ENCODE results near the gene IGSF23.
"Not testable (repeated sequence)": the region's sequence is repeated elsewhere in the genome, so short reads cannot be mapped to it uniquely, and the experiment has no call there.

The IGSF23 gene

GRCh38 chr19:44620667-44621066 lies 7.3 kb downstream of the IGSF23 start:
- TF ChIP-seq, protein P1, sequence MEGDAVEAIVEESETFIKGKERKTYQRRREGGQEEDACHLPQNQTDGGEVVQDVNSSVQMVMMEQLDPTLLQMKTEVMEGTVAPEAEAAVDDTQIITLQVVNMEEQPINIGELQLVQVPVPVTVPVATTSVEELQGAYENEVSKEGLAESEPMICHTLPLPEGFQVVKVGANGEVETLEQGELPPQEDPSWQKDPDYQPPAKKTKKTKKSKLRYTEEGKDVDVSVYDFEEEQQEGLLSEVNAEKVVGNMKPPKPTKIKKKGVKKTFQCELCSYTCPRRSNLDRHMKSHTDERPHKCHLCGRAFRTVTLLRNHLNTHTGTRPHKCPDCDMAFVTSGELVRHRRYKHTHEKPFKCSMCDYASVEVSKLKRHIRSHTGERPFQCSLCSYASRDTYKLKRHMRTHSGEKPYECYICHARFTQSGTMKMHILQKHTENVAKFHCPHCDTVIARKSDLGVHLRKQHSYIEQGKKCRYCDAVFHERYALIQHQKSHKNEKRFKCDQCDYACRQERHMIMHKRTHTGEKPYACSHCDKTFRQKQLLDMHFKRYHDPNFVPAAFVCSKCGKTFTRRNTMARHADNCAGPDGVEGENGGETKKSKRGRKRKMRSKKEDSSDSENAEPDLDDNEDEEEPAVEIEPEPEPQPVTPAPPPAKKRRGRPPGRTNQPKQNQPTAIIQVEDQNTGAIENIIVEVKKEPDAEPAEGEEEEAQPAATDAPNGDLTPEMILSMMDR (IDR thresholded peaks at IDR 0.05) = no peak
- Mint-ChIP-seq H3K27me3 (ENCODE audit: low read depth, poor library complexity) (no peaks in the 10 kb centered on the region), H3K4me3 (no peak overlapping the region), H3K9me3 (peaks cover 2% of the 10 kb centered on the region), H3K27ac (no peak overlapping the region), H3K36me3 (ENCODE audit: low read depth) (no peaks in the 10 kb centered on the region), H3K4me1 (peaks cover 12% of the 10 kb centered on the region)
- DNase-seq = no peak

DNA sequence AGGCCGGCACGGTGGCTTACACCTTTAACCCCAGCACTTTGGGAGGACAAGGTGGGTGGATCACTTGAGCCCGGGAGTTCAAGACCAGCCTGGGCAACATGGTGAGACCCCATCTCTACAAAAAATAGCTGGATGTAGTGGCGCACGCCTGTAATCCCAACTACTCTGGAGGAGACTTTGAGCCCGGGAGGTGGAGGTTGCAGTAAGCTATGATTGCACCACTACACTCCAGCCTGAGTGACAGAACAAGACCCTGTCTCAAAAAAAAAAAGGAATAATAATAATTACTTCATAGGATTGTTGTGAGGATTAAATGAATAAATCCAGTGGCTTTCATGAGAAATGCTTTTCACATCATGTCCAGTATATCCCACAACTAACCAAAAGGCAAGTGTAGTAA lies 8.0 kb downstream of the IGSF23 start:
- no peak overlapping the region for H3K4me3 Mint-ChIP-seq
- H3K9me3 Mint-ChIP-seq = peaks cover 7% of the 10 kb centered on the region
- peaks cover 12% of the 10 kb centered on the region for H3K4me1 Mint-ChIP-seq
- H3K36me3 Mint-ChIP-seq (ENCODE audit: low read depth) = no peaks in the 10 kb centered on the region
- peaks cover 4% of the 10 kb centered on the region for H3K27me3 Mint-ChIP-seq (ENCODE audit: low read depth, poor library complexity)
- H3K27ac Mint-ChIP-seq = no peak overlapping the region
- TF ChIP-seq, protein P1 (IDR thresholded peaks at IDR 0.05) = no peak
- DNase-seq = no peak

GRCh38 chr19:44623080-44623479 lies 9.7 kb downstream of the IGSF23 start:
- Mint-ChIP-seq H3K27ac (no peak overlapping the region), H3K4me1 (peaks cover 12% of the 10 kb centered on the region), H3K36me3 (ENCODE audit: low read depth) (no peaks in the 10 kb centered on the region), H3K9me3 (peaks cover 7% of the 10 kb centered on the region), H3K4me3 (no peak overlapping the region), H3K27me3 (ENCODE audit: low read depth, poor library complexity) (peaks cover 11% of the 10 kb centered on the region)
- no peak for DNase-seq
- TF ChIP-seq, protein P1 (IDR thresholded peaks at IDR 0.05) = no peak

GRCh38 chr19:44623626-44624025 lies 10.3 kb downstream of the IGSF23 start:
- H3K4me1 Mint-ChIP-seq = peaks cover 12% of the 10 kb centered on the region
- peaks cover 7% of the 10 kb centered on the region for H3K9me3 Mint-ChIP-seq
- H3K4me3 Mint-ChIP-seq = no peak overlapping the region
- peaks cover 11% of the 10 kb centered on the region for H3K27me3 Mint-ChIP-seq (ENCODE audit: low read depth, poor library complexity)
- TF ChIP-seq, protein P1 (IDR thresholded peaks at IDR 0.05) = no peak
- no peaks in the 10 kb centered on the region for H3K36me3 Mint-ChIP-seq (ENCODE audit: low read depth)
- no peak overlapping the region for H3K27ac Mint-ChIP-seq
- DNase-seq = no peak

DNA sequence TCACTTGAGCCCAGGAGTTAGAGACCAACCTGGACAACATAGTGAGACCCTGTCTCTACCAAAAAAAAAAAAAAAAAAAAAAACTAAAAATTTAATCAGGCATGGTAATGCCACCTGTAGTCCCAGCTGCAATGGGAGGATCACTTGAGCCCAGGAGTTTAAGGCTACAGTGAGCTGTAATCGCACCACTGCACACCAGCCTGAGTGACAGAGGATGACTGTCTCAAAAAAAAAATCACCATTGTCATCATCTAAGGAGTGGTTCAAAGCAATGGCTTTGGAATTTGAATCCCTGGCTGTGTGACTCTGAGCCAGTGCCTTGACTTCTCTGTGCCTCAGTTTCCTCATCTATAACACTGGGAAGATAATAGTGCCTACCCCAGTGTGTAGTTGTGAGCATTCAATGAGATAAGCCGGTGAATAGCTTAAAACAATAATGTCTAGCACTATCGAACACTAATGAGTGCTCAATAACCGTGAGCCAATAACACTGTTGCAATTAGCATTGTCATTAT lies 11.5 kb downstream of the IGSF23 start:
- Mint-ChIP-seq H3K27ac (no peak overlapping the region), H3K36me3 (ENCODE audit: low read depth) (no peaks in the 10 kb centered on the region), H3K27me3 (ENCODE audit: low read depth, poor library complexity) (peaks cover 11% of the 10 kb centered on the region), H3K4me1 (peaks cover 12% of the 10 kb centered on the region), H3K4me3 (no peak overlapping the region), H3K9me3 (peaks cover 7% of the 10 kb centered on the region)
- TF ChIP-seq, protein P1 (IDR thresholded peaks at IDR 0.05) = no peak
- no peak for DNase-seq

GRCh38 chr19:44625637-44626036 lies 12.3 kb downstream of the IGSF23 start:
- not testable (repeated sequence) for H3K4me3 Mint-ChIP-seq; H3K36me3 Mint-ChIP-seq (ENCODE audit: low read depth); H3K9me3 Mint-ChIP-seq; DNase-seq; H3K27ac Mint-ChIP-seq
- H3K4me1 Mint-ChIP-seq = peaks cover 12% of the 10 kb centered on the region
- peaks cover 11% of the 10 kb centered on the region for H3K27me3 Mint-ChIP-seq (ENCODE audit: low read depth, poor library complexity)
